NCI-H1436 (cell line): ENCODE measurements around the gene CENPC.

ENCODE experiments used
- DNase-seq: peaks from one replicate; lab custom pipeline; 2025; lab: John Stamatoyannopoulos, UW

CENPC gene, protein sequence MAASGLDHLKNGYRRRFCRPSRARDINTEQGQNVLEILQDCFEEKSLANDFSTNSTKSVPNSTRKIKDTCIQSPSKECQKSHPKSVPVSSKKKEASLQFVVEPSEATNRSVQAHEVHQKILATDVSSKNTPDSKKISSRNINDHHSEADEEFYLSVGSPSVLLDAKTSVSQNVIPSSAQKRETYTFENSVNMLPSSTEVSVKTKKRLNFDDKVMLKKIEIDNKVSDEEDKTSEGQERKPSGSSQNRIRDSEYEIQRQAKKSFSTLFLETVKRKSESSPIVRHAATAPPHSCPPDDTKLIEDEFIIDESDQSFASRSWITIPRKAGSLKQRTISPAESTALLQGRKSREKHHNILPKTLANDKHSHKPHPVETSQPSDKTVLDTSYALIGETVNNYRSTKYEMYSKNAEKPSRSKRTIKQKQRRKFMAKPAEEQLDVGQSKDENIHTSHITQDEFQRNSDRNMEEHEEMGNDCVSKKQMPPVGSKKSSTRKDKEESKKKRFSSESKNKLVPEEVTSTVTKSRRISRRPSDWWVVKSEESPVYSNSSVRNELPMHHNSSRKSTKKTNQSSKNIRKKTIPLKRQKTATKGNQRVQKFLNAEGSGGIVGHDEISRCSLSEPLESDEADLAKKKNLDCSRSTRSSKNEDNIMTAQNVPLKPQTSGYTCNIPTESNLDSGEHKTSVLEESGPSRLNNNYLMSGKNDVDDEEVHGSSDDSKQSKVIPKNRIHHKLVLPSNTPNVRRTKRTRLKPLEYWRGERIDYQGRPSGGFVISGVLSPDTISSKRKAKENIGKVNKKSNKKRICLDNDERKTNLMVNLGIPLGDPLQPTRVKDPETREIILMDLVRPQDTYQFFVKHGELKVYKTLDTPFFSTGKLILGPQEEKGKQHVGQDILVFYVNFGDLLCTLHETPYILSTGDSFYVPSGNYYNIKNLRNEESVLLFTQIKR

DNA sequence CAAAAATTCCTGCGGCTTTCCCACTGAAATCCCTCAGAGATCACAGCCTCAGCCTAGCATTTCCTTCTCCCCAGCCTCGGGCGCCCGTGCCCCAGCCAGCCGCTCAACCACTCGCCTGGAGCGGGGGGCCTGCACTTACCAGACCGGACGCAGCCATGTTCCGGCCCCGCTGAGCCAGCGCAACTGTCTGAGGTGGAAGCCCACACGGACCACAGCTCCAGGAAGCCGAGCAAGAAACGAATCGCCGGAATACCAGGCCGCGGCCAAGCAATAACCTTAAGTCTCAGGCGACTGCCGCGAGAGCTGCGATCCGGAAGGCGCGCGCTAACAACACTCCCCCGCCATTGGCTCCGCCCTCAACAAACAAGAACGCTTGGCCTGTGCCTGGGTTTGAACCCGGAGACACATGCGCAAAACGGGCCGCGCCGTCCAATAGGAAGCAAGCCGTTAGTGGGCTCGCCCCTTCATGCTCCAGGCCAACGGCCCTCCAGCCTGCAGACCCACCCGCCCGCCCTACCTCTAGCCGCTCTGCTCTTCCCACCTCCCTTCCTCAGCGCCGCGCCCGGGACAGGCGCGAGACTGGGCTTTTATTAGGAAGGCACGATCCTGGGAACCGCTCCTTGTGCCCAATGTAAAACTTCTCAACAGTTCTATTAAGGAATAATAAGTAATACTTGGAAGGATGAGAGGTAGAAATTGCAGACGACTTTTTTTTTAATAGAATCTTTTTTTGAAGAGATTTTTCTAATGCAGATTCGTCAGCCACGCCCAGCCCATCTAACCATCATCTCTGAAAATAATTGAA lies at the start of gene CENPC:
TSS of gene CENPC (minus strand) at position 305 of the 805 bp plus-strand sequence. CDS start at position 157, 148 bp downstream.
- DNase-seq, result peak; percentile 97

- DNase-seq, result no peak
These were observed 48.5 kb upstream of the CENPC start for GRCh38 chr4:67593741-67594175.

DNA sequence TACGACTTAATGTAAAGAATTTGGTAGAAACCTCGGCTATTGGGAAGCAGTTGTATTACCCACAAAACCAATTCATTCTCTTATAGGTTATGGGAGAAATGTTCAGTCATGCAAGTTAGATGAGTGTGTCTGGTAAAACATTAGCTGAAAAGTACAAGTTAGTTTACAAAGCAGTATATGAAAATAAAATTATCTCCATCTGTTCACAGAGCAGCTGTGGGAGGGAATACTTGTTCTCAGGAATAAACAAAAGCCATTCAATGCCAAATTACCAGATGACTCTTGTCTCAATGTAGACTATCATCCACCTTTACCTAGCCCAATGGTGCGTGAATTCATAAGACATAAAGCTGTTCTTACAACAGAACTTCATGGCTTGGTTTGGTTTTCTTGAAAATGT lies 41.9 kb upstream of the CENPC start:
- DNase-seq, result no peak

DNA sequence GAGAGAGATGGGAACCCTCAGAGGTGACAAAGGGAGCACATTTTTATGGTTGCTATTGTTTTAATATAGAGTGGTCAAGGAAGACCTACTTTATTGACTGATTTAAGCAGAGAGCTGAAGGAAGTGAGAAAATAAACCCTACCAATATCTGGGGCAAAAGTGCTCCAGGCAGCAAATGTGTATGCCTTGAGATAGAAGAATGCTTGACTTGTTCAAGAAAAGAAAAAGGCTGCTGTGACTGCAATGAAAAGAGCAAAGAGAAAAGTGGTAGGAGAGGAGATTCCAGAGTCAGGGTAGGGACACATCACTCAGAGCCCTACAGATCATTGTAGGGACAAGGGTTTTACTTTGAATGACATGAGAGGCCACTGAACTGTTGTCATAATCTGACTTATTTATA lies 39.2 kb upstream of the CENPC start:
- DNase-seq, result no peak

DNA sequence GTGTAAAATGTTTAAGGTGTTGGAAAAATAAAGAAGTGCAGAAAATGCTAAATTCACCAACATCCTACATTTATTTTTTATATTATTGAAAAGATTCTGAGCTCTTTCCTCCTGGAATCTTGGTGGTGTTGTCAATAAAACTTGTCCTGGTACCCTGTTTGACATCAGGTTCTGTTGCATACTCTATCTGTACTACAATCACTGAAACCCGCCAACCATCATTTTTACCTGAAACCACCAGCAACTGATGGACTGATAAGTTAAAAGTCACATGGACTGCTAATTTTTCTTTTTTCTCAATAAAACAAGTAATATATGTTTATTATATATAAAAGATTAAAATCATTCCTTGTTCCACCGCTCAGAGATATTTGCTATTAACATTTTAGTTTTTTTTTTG lies 36.6 kb upstream of the CENPC start:
- DNase-seq, result no peak

DNA sequence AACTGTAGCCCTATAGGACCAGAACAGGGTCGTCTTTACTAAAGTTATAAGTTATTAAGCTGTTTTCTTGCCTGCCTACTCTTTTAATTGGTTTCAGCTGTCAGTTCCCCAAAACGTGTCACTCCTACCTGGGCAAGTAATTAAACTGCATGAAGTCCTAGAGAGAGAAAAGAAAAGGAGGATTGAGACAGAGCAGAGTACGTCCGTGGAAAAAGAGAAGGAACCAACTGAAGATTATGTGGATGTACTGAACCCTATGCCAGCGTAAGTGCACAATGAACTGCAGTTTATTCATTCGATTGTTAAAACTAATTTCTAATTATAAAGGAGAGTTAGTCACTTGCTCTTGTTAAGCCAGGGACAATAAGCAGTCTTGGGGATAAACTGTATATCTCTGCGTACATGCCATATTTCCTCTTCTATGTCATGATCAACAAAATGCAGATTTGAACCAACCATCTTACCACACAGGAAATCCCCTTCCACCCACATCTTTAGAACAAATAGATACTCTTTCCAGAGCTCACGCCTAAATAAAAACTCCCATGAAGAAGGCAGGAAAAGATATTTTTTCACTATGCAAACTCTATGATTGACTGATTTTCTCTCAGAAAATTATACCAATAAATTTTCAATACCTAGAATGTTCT lies 36.0 kb upstream of the CENPC start:
- no peak for DNase-seq

DNA sequence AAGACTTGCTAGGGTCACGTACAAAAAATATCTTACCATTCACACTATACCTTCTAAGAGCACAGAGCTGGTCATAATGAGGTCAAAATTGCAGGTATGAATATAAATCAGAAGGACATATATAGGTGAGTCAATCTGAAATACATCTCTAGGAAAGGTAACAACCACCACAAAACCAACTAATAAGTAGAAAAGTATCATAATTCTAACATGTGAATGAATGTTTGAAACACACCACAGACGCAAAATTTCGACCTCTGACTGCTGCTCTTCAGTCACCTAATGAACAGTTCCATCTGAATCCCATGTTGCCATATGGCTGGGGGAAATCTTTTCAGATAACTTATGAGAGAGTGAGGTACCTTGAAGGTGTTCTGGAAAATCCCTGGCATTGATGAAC lies 35.3 kb upstream of the CENPC start:
- no peak for DNase-seq

GRCh38 chr4:67576538-67576937 lies 31.2 kb upstream of the CENPC start:
- DNase-seq, result no peak

GRCh38 chr4:67576059-67576466 lies 30.8 kb upstream of the CENPC start:
- DNase-seq, result no peak

DNA sequence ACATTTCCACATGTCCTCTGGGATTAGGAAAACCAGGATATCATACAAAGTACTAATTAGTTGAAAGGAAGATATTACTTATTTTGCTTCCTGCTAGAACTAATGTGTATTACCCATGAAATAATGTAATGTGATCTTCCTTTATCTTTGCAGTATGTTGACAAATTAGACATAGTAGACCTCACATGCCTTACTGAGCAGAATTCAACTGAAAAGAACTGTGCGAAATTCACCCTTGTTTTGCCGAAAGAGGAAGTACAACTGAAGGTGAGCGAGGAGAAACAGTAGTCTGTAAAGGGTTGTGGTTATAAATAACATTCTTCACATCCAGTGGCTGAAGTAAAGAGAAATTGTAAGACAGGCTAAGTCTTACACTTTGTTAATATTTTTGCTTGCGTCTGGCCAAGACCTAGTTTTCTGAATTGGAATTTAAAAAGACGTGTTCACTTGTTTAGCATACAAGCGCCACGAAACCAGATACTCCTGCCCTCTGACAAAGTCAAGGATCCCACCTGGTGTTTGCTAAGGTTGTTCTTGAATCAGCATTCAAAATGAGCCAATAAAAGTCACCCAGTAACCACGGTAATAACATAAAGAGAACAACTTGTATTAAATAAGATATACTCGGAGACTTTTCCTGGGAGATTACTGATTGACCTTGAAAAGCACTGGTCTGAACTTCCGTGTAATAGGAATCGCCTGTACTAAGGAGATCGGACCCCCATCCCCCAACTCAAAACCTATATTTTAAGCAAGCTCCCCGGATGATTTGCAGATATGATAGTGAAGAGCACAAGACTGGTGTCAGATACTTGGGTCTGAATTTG lies 30.1 kb upstream of the CENPC start:
- DNase-seq, result peak; percentile 73

DNA sequence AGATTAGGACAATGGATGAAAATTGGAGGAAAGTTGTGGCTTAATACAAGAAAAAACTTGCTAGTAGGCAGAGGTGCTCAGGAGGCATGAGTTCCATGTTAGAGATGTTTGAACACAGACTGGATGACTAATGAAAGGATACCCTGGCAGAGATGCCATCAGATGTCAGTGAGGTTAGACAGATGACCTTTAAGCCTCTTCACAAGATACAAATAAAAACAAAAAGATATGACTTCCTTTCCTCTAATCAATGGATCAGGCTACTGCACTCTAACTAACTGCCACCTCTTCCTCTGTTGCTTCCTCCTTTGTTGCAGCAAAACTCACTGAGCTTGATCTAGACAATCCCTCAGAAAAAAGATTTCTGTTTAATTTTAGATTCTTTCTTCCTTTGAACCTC lies 27.9 kb upstream of the CENPC start:
- no peak for DNase-seq

DNA sequence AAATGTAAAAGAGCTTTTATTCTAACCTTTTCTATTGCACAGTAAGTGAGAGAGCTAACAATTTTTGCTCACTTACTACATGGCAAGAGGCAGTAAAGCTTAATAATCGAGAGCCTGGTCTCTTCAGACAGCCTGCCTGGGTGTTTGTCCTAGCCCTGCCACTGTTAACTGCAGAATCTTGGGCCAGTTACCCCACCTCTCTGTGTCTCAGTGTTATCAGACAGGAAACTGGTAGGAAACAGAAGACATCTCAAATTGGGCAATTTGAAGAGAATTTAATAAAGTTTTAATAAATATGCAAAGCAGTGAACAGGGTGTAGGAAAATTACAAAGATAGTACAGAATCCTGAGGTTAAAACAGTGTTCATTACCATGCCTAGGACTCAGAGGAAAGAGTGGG lies 26.7 kb upstream of the CENPC start:
- DNase-seq, result no peak

DNA sequence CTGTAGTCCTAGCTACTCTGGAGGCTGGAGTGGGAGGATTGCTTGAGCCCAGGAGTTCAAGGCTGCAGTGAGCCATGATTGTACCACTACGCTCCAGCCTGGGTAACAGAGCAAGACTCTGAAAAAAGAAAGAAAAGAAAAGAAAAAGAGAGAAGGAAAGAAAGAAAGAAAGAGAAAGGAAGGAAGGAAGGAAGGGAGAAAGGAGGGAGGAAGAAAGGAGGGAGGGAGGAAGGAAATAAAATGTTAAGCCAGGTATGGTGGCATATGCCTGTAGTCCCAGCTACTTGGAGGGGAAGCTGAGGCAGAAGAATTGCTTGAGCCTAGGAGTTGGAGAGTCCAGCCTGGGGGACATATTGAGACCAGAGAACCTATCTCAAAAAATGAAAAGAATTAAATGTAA lies 25.2 kb upstream of the CENPC start:
- DNase-seq, result no peak

DNA sequence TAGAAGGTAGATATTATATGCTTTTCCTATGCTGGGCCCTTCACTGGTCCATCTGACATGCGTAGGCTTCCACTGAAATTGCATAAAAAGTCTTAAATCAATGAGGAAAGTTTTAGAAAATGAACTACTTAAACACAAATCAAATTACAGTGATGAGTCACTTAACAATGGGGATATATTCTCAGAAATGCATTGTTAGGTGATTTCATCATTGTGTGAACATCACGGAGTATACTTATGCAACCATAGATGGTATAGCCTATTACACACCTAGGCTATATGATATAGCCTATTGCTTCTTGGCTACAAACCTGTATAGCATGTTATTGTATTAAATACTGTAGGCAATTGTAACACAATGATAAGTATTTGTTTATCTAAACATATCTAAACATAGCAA lies 23.5 kb upstream of the CENPC start:
- DNase-seq, result no peak

DNA sequence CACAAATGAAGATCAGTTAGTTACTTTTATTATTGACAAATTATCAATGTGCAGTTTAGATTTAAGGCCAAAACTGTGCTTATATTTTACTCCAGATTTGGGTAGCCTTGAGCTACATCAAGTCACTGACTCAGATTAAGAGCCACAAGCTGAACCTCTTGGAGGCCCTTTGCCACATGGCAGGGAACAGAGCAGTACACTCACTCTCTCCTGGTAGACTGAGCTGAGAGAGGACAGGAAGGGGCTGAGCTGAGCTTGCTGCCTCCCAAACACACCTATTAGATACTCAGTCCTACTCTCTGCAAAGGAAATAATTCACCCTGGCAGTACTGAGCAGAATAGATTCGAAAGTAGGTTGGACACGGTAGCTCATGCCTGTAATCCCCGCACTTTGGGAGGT lies 21.0 kb upstream of the CENPC start:
- DNase-seq, result no peak

GRCh38 chr4:67565284-67565683 lies 20.0 kb upstream of the CENPC start:
- no peak for DNase-seq

DNA sequence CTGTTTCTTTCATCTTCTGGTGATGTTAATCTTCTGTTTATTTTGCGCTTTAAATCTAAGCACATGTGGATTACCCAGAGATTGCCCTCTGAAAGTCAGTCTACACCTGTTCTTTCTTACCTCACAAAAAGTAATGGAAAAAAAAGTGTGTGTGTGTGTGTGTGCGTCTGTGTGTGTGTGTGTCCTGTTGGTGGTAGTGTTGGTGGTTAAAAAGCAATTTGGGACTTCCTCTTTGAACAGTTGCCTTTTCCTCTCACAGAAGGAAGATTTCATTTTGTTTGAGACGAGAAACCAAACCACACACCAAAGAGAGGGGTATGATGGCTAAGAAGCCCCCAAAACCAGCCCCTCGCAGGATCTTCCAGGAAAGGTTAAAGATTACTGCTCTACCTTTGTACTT lies 13.2 kb upstream of the CENPC start, which contains the start of gene STAP1:
TSS of gene STAP1 (plus strand) at position 235 of the 400 bp plus-strand sequence. CDS start at position 318, 83 bp downstream.
- no peak for DNase-seq

- no peak for DNase-seq
These were observed 11.1 kb upstream of the CENPC start for GRCh38 chr4:67556436-67556835.

- DNase-seq, result no peak
These were observed 10.1 kb upstream of the CENPC start for GRCh38 chr4:67555447-67555846.

DNA sequence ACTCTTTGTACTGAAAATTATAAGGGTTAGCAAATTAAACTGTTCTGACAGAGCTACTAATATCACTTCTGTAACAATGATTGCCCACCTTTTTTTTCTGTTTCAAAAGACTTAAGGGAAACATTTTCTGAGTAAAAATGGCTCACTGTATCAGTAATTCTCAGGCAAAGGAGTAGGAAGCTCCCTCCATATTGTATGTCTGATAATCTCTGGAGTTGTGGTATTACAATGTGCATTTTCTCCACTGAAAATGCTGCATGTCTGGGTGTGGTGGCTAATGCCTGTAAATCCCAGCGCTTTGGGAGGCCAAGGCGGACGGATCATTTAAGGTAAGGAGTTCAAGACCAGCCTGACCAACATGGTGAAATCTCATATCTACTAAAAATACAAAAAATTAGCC lies 8.8 kb upstream of the CENPC start:
- no peak for DNase-seq
